Ramos (cell line): ENCODE measurements around the gene SYCP2L.
"Not testable (repeated sequence)": the region's sequence is repeated elsewhere in the genome, so short reads cannot be mapped to it uniquely, and the experiment has no call there.

Experiments used
- in situ Hi-C: fragments of 300-500 bp; cut with MboI; formaldehyde crosslinking; loops from one replicate; pipeline ENCODE4 v1.14.3; 2022; ENCODE audit warnings: low sequenced_read_pairs; ENCODE audit not compliant: unreplicated experiment

Gene SYCP2L

GRCh38 chr6:10886691-10887502, at the start of gene SYCP2L:
SYCP2L (plus strand) TSS chr6:10887052; CDS start chr6:10887127, 75 bp downstream.
- in situ Hi-C loops, result no loop called here

GRCh38 chr6:10837622-10837994, 49.2 kb upstream of the SYCP2L start:
- in situ Hi-C loops, result no loop called here

GRCh38 chr6:10837995-10838793, 48.7 kb upstream of the SYCP2L start, which contains the start of gene MAK:
MAK (minus strand) TSS chr6:10838539; CDS start chr6:10830648, 7,891 bp downstream.
- in situ Hi-C loops, result no loop called here

DNA sequence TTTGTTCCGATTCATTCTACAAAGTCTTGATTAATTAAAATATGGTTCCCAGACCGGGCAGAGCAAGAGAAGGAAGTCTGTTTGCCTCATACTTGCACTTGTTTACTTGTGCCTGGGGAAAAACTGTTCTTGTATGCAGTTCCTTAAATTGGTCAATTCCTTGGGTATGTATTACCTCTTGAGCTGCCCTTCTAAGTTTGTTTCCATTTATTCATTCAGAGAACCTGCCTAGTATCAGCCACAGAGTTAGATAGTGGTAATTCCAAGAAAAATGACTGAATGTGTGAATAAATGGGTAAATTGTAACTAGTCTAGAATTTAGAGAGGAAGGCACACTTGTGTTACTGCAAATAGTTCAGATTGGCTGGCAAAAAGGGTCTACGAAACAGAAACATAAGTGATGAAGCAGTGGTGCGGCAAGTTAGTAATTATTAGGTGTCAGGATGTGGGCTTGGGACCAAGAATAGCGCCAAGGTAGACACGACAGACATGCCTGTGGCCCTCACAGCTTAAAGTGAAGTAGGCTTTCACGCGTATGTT, 48.0 kb upstream of the SYCP2L start:
- in situ Hi-C loops, result no loop called here

DNA sequence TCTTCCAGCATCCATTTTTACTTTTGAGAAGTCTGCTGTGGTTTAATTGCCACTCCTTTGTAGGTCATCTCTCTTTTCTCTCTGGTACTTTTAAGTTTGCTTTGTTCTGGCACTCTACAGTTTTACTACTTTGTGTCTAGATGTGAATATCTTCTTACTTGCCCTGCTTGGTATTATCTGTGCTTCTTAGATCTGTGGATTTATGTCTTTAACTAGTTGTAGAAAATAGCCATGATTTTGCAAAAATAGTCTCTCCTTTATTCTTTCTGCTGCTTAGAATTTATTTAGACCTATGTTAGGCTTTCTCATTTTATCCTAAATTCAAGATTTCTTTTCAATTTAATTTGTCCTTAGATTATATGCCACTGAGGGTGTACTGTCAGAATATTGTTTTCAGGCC, 43.3 kb upstream of the SYCP2L start:
- in situ Hi-C loops, result no loop called here

- in situ Hi-C loops, result no loop called here
These were observed 39.2 kb upstream of the SYCP2L start for GRCh38 chr6:10847684-10848083.

- in situ Hi-C loops, result no loop called here
These were observed 37.0 kb upstream of the SYCP2L start for GRCh38 chr6:10849901-10850300.

GRCh38 chr6:10850728-10851127, 36.1 kb upstream of the SYCP2L start:
- in situ Hi-C loops, result no loop called here

- in situ Hi-C loops, result no loop called here
These were observed 34.4 kb upstream of the SYCP2L start for GRCh38 chr6:10852361-10852960.

DNA sequence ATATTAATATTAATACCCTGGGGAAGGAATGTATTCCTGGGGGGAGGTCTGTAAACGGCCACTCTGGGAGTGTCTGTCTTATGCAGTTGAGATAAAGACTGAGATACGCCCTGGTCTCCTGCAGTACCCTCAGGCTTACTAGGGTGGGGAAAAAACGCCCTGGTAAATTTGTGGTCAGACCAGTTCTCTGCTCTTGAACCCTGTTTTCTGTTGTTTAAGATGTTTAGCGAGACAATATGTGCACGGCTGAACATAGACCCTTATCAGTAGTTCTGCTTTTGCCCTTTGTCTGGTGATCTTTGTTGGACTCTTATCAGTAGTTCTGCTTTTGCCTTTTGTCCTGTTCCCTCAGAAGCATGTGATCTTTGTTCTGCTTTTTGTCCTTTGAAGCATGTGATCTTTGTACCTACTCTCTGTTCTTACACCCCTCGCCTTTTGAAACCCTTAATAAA, 33.0 kb upstream of the SYCP2L start:
- in situ Hi-C loops, result not testable (repeated sequence)

DNA sequence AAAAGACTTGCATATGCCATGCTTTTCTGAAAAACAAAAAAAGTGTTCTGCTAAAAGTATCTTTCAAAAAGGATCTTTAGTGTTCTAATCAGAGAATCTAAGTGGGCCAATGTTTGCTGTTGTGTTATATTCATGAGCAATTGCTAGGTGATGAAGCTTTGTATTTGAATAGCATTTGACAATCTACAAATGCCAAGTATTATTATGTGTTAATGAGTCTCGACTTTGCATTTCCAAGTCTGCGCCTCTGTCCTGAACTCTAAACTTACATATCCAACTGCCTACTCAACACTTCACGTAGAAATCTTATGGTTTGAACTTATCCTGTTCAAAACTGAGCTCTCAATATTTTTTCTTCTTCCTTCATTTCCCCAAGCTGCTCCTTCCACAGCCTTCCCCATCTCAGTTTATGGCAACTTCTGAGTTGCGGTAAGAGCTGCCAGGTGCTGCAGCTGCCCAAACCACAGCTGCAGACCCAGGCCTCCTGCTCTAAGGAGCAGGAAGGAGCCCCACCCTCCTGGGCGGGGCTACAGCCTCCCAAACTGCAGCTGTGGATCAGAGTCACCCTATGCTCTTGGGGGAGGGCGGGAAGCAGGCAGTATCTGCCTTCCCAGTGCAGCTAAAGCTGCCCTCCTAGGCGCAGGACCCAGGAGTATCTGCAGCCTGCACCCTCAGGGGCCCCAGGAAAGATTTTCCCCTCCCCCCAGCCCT, 31.8 kb upstream of the SYCP2L start:
- in situ Hi-C loops, result no loop called here

DNA sequence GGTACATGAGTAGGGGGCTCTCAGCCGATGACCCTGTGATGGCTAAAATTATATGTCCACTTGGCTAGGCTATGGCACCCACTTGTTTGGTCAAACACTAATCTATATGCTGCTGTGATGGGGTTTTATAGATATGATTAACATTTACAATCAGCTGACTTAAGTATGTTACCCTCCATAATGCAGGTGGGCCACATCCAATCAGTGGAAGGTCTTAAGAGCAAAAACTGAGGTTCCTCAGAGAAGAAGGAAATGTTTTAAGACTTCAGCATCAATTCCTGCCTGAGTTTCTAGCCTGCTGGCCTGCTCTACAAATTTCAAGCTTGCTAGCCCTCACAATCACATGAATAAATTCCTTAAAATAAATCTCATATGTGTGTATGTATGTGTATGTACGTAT, 29.6 kb upstream of the SYCP2L start:
- in situ Hi-C loops, result no loop called here

GRCh38 chr6:10861086-10861485, 25.8 kb upstream of the SYCP2L start:
- in situ Hi-C loops, result no loop called here

DNA sequence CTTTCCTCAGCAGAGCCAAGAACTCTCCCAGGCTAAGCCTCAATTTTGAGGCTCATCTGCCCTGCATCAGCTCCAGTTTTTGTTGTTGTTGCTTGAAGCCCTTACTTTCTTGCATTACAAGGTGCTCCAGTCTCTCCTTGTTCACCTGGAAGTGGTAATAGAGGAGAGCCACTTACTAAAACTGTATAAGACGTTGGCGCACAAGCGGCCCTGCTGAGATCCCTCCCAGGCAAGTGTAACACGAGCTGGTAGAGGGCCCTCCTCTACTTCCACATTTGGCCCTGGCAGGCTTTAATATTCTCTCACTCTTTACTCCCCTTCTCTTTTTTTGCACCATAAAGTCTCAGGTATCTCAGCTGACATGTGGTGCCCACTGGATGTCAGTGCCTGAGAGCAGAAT, 24.5 kb upstream of the SYCP2L start:
- in situ Hi-C loops, result no loop called here

DNA sequence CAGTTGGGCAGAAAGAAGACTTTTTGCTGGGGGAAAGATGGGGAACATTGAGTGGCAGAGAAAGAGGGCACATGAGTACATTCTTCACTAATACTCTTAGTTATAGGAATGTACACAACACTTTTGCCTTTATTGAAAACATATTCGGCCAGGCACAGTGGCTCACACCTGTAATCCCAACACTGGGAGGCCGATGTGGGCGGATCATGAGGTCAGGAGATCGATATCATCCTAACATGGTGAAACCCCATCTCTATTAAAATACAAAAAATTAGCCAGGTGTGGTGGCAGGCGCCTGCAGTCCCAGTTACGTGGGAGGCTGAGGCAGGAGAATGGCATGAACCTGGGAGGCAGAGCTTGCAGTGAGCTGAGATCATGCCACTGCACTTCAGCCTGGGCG, 23.8 kb upstream of the SYCP2L start:
- in situ Hi-C loops, result not testable (repeated sequence)

GRCh38 chr6:10866709-10867108, 20.1 kb upstream of the SYCP2L start:
- in situ Hi-C loops, result not testable (repeated sequence)

GRCh38 chr6:10867952-10868351, 18.9 kb upstream of the SYCP2L start:
- in situ Hi-C loops, result no loop called here

- in situ Hi-C loops, result no loop called here
These were observed 13.5 kb upstream of the SYCP2L start for GRCh38 chr6:10873374-10873773.

DNA sequence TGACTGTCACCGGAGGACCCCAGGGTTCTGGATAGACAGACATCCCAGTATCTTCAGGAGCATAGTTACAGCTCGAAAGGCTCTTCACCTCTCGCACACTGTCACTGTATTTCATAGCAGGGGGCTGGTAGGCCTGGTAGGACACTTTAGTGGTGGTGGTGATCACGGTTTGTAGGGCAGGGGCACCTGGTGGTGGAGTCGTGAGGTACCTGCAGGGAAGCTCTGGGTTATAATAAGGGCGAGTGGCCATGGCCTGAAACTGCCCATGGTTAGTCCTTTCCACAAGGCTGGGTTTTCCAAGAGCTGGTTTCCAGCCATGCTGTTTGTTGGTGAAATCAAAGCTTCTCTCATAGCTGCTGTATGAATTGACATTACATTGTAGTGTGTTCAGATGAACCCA, 12.6 kb upstream of the SYCP2L start:
- in situ Hi-C loops, result no loop called here

DNA sequence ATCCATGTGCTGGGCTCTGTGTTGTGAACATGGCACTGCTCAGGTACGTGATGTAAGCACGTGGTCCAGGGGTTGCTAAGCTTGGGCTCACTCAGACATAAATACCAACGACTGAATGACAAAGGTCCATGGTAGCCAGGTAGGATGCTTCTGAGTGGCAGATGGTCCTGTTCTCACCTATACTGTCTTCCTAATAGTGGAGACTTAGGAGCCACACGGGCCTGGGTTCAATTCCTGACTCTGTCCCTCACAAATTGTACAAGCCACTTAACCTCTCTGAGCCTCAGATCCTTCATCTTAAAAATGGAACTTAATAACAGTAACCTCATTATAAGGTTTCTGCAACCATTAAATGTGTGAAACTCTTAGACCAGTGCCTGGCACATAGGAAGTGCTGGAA, 11.8 kb upstream of the SYCP2L start:
- in situ Hi-C loops, result no loop called here
